Activated CD4-positive, CD25-positive, alpha-beta regulatory T cell treated with anti-CD3 and anti-CD28 coated beads, Interleukin-2, amount 50 U/mL, for 72 hours (primary cell): ENCODE results near the gene ALDH1A3.

Experiments
- DNase-seq: peaks from one replicate; pipeline ENCODE4 v3.0.0; 2021

ALDH1A3 gene

DNA sequence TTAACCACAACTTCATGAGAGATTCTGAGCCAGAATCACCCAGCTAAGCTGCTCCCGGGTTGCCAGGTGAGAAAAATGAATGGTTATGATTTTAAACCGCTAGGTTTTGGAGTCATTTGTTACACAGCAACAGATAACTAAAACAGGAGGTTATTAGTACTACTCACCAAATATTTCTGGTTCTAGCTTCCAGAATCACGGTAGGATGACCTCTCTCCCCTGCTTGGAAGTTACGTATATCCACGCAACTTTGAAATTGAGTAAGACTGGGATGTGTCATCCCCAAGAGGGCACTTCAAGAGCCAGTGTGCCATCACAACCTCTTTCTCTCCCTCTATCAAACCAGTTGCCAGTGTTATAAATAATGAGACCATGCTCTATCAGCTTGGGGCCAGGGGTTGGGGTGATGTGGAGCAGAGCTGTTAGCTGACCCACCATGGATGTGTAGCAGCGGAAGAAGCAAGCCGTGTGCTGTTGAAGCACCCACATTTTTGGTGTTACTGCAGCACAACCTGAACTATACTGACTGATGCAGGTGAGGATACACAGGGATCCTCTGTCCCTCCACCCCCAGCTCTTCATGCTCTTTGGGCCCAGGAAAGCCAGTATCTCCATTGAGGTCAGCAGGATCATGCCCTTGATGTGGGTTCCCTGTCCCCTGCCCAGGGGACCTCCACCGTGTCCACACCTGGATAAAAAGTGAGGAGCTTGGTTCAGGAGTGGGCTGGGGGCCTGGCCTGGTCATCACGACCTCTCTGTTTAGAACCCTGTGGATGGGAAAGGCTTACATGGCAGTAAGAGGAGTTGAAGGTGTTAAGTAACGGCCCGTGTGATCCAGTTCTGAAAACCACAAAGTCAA lies 19.4 kb upstream of the ALDH1A3 start:
- no peak for DNase-seq

GRCh38 chr15:100860829-100861510 lies 18.7 kb upstream of the ALDH1A3 start:
- DNase-seq: no peak

- no peak for DNase-seq
Observed at GRCh38 chr15:100861511-100861991, 18.1 kb upstream of the ALDH1A3 start.

DNA sequence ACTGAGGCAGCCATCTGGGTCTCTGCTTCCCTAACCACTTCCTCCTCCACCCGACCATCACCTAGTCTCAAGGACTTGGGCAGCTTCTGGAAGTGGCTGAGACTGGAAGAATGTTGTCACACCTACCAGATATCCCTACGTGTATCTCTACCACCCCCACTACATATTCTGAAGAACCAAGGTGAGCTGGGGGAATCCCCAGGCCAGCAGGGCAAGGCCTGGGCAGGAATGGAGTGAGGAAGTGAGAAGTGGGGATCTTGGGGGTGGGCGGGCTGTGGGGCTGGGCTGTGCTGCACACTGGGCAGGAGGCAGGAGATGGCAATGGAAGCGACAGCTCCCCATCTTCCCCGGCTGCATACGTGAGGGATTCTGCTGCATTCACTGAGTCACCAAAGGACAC lies 17.5 kb upstream of the ALDH1A3 start:
- no peak for DNase-seq

DNA sequence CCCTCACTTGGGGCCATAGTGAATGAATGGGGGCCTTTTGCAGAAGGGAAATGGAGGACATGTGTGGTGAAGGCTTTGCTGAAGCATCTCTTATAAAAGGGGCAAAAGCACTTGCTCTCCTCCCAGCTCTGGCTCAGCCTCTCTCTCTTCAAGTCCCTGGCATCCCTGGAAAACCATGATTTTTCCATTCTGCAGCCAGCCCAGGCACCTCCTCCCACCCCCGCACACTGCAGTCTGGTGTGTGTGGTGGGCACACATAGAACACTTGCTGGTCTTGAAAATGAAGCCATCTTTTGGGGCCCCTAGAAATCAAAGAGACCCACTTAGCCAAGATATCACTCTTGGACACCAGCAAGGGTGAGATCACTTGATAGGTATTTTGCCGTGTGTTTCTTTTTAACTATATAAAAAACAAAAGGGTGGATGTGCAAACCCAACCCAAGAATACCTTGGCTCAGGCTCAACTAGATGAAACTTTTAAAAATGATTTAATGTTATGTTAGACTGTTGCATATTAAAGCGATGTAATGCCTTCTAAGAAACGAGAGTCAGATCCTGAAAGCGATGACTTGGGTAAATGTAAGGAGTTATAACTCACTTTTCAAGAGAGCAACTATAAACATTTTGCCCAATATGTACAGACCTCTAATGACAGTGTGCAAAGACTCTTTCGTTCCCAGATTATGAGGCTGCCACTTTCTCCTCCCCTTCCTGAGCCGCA lies 16.4 kb upstream of the ALDH1A3 start:
- no peak for DNase-seq

- DNase-seq: no peak
Observed at GRCh38 chr15:100863796-100864267, 15.8 kb upstream of the ALDH1A3 start.

GRCh38 chr15:100866386-100867330 lies 13.0 kb upstream of the ALDH1A3 start:
- no peak for DNase-seq

DNA sequence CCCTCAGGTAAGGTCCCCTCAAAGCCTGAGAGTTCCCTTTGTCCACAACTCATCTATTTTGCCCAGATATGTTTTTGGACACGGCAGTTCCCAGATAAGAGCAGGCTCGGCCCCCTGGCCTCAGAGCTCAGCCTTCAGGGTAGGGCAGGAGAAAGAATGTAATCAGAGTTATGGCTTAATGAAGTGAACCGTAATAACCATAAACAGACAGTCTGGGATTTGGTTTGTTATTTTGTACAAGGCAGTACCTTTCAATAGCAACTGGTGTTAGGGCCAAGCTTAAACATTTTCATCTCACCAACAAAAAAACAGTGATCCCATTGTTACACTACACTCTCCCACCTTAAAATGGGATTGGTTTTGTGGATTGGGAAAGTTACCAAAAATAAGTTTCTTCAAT lies 12.2 kb upstream of the ALDH1A3 start:
- DNase-seq: no peak

- DNase-seq: no peak
Observed at GRCh38 chr15:100869151-100869999, 10.3 kb upstream of the ALDH1A3 start.

GRCh38 chr15:100873029-100873677 lies 6.5 kb upstream of the ALDH1A3 start:
- DNase-seq: no peak

DNA sequence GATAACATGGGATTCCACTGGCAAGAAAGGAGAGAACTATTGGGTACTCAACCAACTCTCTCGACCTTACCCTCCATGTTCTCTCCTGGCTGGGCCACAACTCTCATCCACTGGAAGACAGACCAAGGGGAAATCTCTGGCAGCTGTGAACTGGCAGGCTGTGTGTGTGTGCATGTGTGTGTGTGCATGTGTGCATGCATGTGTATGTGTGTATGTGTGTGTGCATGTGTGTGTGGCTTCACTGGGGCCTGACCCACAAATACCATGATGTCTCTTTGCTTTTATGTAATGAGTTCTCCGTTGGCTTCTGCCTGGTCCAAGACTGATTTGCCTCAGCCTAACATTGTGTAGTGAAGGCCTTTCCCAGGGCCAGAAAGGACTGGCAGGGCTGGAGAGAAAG lies 4.1 kb upstream of the ALDH1A3 start:
- no peak for DNase-seq

- DNase-seq: no peak
Observed at GRCh38 chr15:100875976-100876375, 3.7 kb upstream of the ALDH1A3 start.

DNA sequence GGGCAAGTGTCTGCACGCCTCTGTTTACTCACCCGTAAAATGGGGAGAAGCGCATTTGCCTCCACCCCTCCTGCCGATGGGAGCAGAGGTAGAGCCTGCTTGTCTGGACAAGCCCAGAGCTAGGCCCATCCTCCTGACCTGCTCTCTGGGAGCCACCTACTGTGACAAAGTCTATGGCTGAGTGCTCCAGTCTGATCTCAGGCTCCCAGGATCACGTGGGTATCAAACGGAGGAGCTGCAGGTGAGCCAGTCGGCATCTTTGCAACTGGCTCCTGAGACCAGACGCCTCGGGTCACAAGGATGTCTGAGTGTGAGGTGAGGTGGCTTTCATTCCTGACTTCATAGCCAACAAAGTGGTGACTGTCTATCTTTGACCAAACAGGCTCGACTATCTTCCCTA lies 2.1 kb upstream of the ALDH1A3 start:
- no peak for DNase-seq

- DNase-seq: no peak
Observed at GRCh38 chr15:100878130-100878529, 1.5 kb upstream of the ALDH1A3 start.

- no peak for DNase-seq
Observed at GRCh38 chr15:100878648-100879047, 983 bp upstream of the ALDH1A3 start.

DNA sequence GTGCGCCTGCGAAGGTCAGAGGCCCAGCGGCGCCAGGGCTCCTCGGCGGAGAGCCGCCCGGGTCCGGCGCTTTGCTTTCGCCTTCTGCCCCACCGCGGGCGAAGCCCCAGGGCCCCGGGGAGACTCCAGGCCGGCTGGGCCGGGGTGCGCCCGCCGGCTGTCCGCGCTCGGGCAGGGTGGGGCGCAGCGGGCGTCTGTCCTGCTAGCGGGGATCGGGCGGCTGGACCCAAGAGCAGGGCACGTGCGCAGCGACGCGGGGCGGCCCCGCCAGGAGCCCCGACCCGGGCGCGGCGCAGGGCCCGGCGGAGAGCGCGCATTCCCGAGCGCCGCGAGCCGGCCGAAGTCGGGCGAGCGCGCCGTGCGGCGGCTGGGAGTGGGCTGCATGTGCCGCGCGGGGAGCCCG lies 569 bp upstream of the ALDH1A3 start:
- no peak for DNase-seq

DNA sequence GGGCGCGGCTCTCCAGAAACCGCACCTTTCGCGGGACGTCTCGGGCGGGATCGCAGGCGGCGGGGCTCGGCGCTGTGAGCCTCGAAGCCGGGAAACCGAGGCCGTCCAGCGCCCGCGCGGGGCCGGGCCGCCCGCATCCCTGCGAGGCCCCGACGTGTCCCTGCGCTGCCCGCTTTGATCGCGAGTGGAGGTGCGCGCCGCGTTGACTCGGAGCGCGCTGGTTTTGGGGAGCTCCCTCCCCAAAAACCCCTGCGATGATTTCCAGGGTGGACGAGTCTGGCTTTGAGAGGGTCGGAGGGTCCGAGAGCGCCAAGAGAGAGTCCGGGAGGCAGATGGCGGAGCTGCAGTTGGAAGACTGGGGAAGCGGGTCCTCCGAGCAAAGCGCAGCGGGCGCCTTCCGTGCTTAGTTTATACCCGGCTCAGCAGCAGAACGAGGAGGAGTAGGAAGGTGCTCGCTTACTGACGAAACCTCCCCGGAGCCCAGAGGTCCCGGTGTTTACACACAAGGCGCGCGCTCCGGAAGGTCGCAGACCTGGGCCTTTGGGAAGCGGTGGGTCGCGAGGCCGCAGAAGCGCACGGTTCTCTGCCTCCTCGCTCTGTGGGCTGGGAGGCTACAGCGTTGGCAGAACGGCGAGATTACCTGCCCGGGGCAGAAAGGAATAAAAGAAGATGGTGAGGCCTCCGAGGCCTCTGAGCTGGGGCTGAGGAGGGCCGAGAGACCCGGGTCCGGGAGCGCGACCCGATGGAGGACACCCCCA lies 687 bp downstream of the ALDH1A3 start:
- DNase-seq: no peak

- DNase-seq: no peak
Observed at GRCh38 chr15:100880897-100881242, 1.2 kb downstream of the ALDH1A3 start.

DNA sequence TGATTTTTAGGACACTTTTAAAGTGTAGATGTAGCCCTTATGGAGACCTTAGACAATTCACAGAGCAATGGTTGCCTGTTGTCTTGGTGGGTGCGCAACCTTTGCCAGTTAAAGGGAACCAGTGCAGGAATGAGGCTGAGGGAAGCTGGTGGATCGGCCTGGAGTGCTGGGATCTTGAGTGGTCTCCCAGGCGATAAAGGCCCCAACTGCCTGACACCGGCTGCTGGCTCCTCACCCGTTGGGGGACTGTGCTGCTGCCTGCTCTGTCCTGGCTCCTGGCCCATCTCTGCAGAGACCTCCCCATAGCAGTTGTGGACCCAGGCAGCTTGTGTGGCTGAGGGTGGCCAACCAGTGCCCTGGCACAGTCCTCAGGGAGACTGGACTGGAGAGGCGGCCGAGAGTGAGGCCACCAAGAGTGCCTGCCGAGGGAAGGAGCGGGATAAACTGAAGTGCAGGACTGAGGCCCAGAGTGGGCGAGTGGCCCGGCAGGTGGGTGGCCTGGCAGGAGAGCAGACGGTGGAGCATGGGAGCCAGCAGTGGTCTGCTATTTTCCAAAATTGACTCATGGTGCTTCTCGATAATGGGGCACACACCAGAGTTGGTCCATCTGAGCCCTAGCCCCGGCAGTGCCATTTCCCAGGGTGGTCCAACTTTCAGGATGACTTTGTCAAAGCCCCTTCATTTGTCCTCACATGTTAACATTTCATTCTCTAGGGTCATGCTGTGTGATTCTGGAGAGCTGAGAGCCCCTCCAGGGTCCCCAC lies 2.1 kb downstream of the ALDH1A3 start:
- no peak for DNase-seq
